Measurements from ENCODE around the gene PER2.

PER2 gene

GRCh38 chr2:238242731-238243495 is 45.5 kb downstream of the PER2 start:
- Histone ChIP-seq H3K27me3 (ENCODE audit: insufficient read depth, poor library complexity, severe bottlenecking) (no peaks in the 10 kb centered on the region), H3K27ac (replicated peaks) (no peak overlapping the region), H3K4me3 (replicated peaks; ENCODE audit: insufficient read depth, low read length) (no peak overlapping the region)
- TF ChIP-seq POLR2AphosphoS5 (IDR thresholded peaks at IDR 0.05; ENCODE audit: low read depth) (no peak), CTCF (IDR thresholded peaks at IDR 0.05; ENCODE audit: insufficient read depth, low read length) (no peak), GABPA (IDR thresholded peaks at IDR 0.05; ENCODE audit: low read depth) (no peak), REST (IDR thresholded peaks at IDR 0.05; ENCODE audit: insufficient replicate concordance, low read depth) (no peak), SPI1 (IDR thresholded peaks at IDR 0.05; ENCODE audit: borderline replicate concordance, low read depth) (no peak)
- no peak for DNase-seq (ENCODE audit: low read depth in 1 of 2, low spot score in 1 of 2)

- no peaks in the 10 kb centered on the region for H3K27me3 ChIP-seq (ENCODE audit: insufficient read depth, poor library complexity, severe bottlenecking)
- no peak overlapping the region for H3K27ac ChIP-seq (replicated peaks)
- H3K4me3 ChIP-seq (replicated peaks; ENCODE audit: insufficient read depth, low read length): no peak overlapping the region
- TF ChIP-seq GABPA (IDR thresholded peaks at IDR 0.05; ENCODE audit: low read depth) (no peak), SPI1 (IDR thresholded peaks at IDR 0.05; ENCODE audit: borderline replicate concordance, low read depth) (no peak), REST (IDR thresholded peaks at IDR 0.05; ENCODE audit: insufficient replicate concordance, low read depth) (no peak), POLR2AphosphoS5 (IDR thresholded peaks at IDR 0.05; ENCODE audit: low read depth) (no peak), CTCF (IDR thresholded peaks at IDR 0.05; ENCODE audit: insufficient read depth, low read length) (no peak)
- no peak for DNase-seq (ENCODE audit: low read depth in 1 of 2, low spot score in 1 of 2)
These were observed 46.4 kb downstream of the PER2 start for GRCh38 chr2:238241970-238242369.

GRCh38 chr2:238240757-238241711 is 47.4 kb downstream of the PER2 start:
- Histone ChIP-seq H3K27ac (replicated peaks) (no peak overlapping the region), H3K27me3 (ENCODE audit: insufficient read depth, poor library complexity, severe bottlenecking) (no peaks in the 10 kb centered on the region), H3K4me3 (replicated peaks; ENCODE audit: insufficient read depth, low read length) (no peak overlapping the region)
- TF ChIP-seq POLR2AphosphoS5 (IDR thresholded peaks at IDR 0.05; ENCODE audit: low read depth): no peak
- TF ChIP-seq SPI1 (IDR thresholded peaks at IDR 0.05; ENCODE audit: borderline replicate concordance, low read depth): no peak
- TF ChIP-seq CTCF (IDR thresholded peaks at IDR 0.05; ENCODE audit: insufficient read depth, low read length): no peak
- TF ChIP-seq REST (IDR thresholded peaks at IDR 0.05; ENCODE audit: insufficient replicate concordance, low read depth): no peak
- no peak for TF ChIP-seq GABPA (IDR thresholded peaks at IDR 0.05; ENCODE audit: low read depth)
- DNase-seq (ENCODE audit: low read depth in 1 of 2, low spot score in 1 of 2): no peak

Data from HL-60 (cell line).